NB4 (cell line): Measurements from ENCODE around the gene CDH23.

Source experiments
- CTCF ChIP-seq: IDR thresholded peaks from one replicate; pipeline ENCODE4 v1.5.1; 2012; ENCODE audit warnings: low read depth, low read length
- MAX ChIP-seq: IDR thresholded peaks from 2 replicates; pipeline ENCODE4 v1.6.1; 2011; ENCODE audit warnings: low read depth, low read length
- MYC ChIP-seq: IDR thresholded peaks from 2 replicates; pipeline ENCODE4 v1.6.1; 2011; ENCODE audit warnings: low read depth, low read length
- POLR2A ChIP-seq: IDR thresholded peaks from 2 replicates; pipeline ENCODE4 v1.6.1; 2011; ENCODE audit warnings: mild to moderate bottlenecking; ENCODE audit not compliant: insufficient read length; ENCODE audit errors: extremely low read depth

- TF ChIP-seq CTCF (no peak), POLR2A (no peak), MAX (no peak), MYC (no peak)
These were observed 165.5 kb downstream of the CDH23 start for GRCh38 chr10:71562181-71562580.
